ENCODE data around the gene TXLNA.
"Not testable (repeated sequence)": the region's sequence is repeated elsewhere in the genome, so short reads cannot be mapped to it uniquely, and the experiment has no call there.

TXLNA gene

GRCh38 chr1:32179443-32180185, at the start of gene TXLNA:
TXLNA (plus strand) TSS chr1:32179675; CDS start chr1:32180346, 671 bp downstream.
- DNase-seq, result peak; percentile 96

- DNase-seq, result not testable (repeated sequence)
These were observed 45.6 kb upstream of the TXLNA start for GRCh38 chr1:32133950-32134280.

GRCh38 chr1:32137111-32137510, 42.4 kb upstream of the TXLNA start:
- DNase-seq, result no peak

GRCh38 chr1:32138965-32139364, 40.5 kb upstream of the TXLNA start:
- DNase-seq, result no peak

- no peak for DNase-seq
These were observed 36.8 kb upstream of the TXLNA start for GRCh38 chr1:32142446-32143301.

- not testable (repeated sequence) for DNase-seq
These were observed 36.2 kb upstream of the TXLNA start for GRCh38 chr1:32143302-32143695.

- DNase-seq, result no peak
These were observed 35.4 kb upstream of the TXLNA start for GRCh38 chr1:32144033-32144432.

- not testable (repeated sequence) for DNase-seq
These were observed 31.7 kb upstream of the TXLNA start for GRCh38 chr1:32147799-32148198.

GRCh38 chr1:32150847-32151246, 28.6 kb upstream of the TXLNA start:
- no peak for DNase-seq

- DNase-seq, result no peak
These were observed 28.1 kb upstream of the TXLNA start for GRCh38 chr1:32151319-32151787.

GRCh38 chr1:32159189-32159588, 20.3 kb upstream of the TXLNA start:
- no peak for DNase-seq

- DNase-seq, result no peak
These were observed 16.1 kb upstream of the TXLNA start for GRCh38 chr1:32163405-32163804.

GRCh38 chr1:32165633-32166032, 13.8 kb upstream of the TXLNA start:
- DNase-seq, result not testable (repeated sequence)

- no peak for DNase-seq
These were observed 8.5 kb upstream of the TXLNA start for GRCh38 chr1:32170991-32171390.

GRCh38 chr1:32172621-32173245, 6.7 kb upstream of the TXLNA start:
- DNase-seq, result no peak

- DNase-seq, result no peak
These were observed 889 bp upstream of the TXLNA start for GRCh38 chr1:32178380-32179192.

GRCh38 chr1:32179193-32179442, 357 bp upstream of the TXLNA start:
- DNase-seq, result no peak

GRCh38 chr1:32180186-32181060, 948 bp downstream of the TXLNA start:
- peak; percentile 77 for DNase-seq

- no peak for DNase-seq
These were observed 1.6 kb downstream of the TXLNA start for GRCh38 chr1:32181065-32181464.

- no peak for DNase-seq
These were observed 2.1 kb downstream of the TXLNA start for GRCh38 chr1:32181563-32181962.

- no peak for DNase-seq
These were observed 2.6 kb downstream of the TXLNA start for GRCh38 chr1:32182060-32182459.

- no peak for DNase-seq
These were observed 5.2 kb downstream of the TXLNA start for GRCh38 chr1:32184650-32185049.
